HEK293 (cell line): ENCODE data around the gene ETV6.

Source experiments
- CTCF ChIA-PET: fragments of 350-600 bp; formaldehyde crosslinking; extraction: SDS; loops from one replicate; lab custom pipeline; 2021; ENCODE audit warnings: antibody characterized with exemption; lab: Yijun Ruan, JAX
- POLR2A ChIA-PET: fragments of 300-600 bp; formaldehyde crosslinking; extraction: SDS; loops from one replicate; lab custom pipeline; 2020; ENCODE audit warnings: antibody characterized with exemption, inconsistent platforms; lab: Yijun Ruan, JAX
- H3K27ac ChIP-seq: fragments of 200-500 bp; sonication (Bioruptor generic); 2 replicates; pipeline ENCODE4 v1.5.1; 2014; ENCODE audit warnings: low read depth, low read length, control low read depth, inconsistent platforms; ENCODE audit errors: extremely low read depth
- H3K36me3 ChIP-seq, 2 experiments: fragments of 200-500 bp in 1 of 2; sonication (Bioruptor generic) in 1 of 2; 1 replicate in 1 of 2; 2 replicates in 1 of 2; pipeline ENCODE4 v1.5.1; 2014 to 2017; ENCODE audit warnings: inconsistent platforms in 2 of 2, low read length in 2 of 2; ENCODE audit not compliant: control insufficient read depth in 2 of 2, insufficient read depth in 1 of 2
- H3K4me1 ChIP-seq: fragments of 200-500 bp; sonication (Bioruptor generic); 2 replicates; pipeline ENCODE4 v1.5.1; 2014; ENCODE audit warnings: mild to moderate bottlenecking, low read length, inconsistent platforms; ENCODE audit not compliant: control insufficient read depth, insufficient read depth
- H3K4me3 ChIP-seq: 2 replicates; pipeline ENCODE4 v1.5.1; 2011; ENCODE audit warnings: low read depth, mild to moderate bottlenecking, control low read depth, low read length, moderate library complexity
- H3K9me3 ChIP-seq: fragments of 200-500 bp; sonication (Bioruptor generic); 2 replicates; pipeline ENCODE4 v1.5.1; 2014; ENCODE audit warnings: low read depth, low read length, inconsistent platforms; ENCODE audit not compliant: control insufficient read depth, insufficient read depth
- IKZF3 ChIP-seq: fragments of 450-650 bp; IDR thresholded peaks from 2 replicates; pipeline ENCODE4 v1.5.0; 2018; ENCODE audit warnings: missing biosample characterization, mild to moderate bottlenecking, missing genetic modification characterization, moderate library complexity
- KLF1 ChIP-seq: fragments of 450-650 bp; formaldehyde crosslinking; IDR thresholded peaks from 2 replicates; pipeline ENCODE4 v1.5.1; 2016; ENCODE audit warnings: missing biosample characterization, missing genetic modification characterization
- OVOL3 ChIP-seq: fragments of 450-650 bp; formaldehyde crosslinking; IDR thresholded peaks from 2 replicates; pipeline ENCODE4 v1.5.1; 2016; ENCODE audit warnings: missing biosample characterization, missing genetic modification characterization
- ZBTB20 ChIP-seq: fragments of 450-650 bp; formaldehyde crosslinking; IDR thresholded peaks from 2 replicates; pipeline ENCODE4 v1.5.1; 2016; ENCODE audit warnings: missing biosample characterization, missing genetic modification characterization
- ZEB2 ChIP-seq: fragments of 450-650 bp; formaldehyde crosslinking; IDR thresholded peaks from 2 replicates; pipeline ENCODE4 v1.5.1; 2016; ENCODE audit warnings: missing biosample characterization, missing genetic modification characterization
- ZIC2 ChIP-seq: fragments of 450-650 bp; formaldehyde crosslinking; IDR thresholded peaks from 2 replicates; pipeline ENCODE4 v1.5.1; 2016; ENCODE audit warnings: missing biosample characterization, missing genetic modification characterization
- ZNF133 ChIP-seq: fragments of 450-650 bp; formaldehyde crosslinking; IDR thresholded peaks from 2 replicates; pipeline ENCODE4 v1.5.1; 2016; ENCODE audit warnings: missing biosample characterization, missing genetic modification characterization
- ZNF140 ChIP-seq: fragments of 450-650 bp; formaldehyde crosslinking; IDR thresholded peaks from 2 replicates; pipeline ENCODE4 v1.5.1; 2016; ENCODE audit warnings: missing biosample characterization, missing genetic modification characterization
- ZNF16 ChIP-seq: fragments of 450-650 bp; formaldehyde crosslinking; IDR thresholded peaks from 2 replicates; pipeline ENCODE4 v1.5.1; 2016; ENCODE audit warnings: low read depth, missing biosample characterization, missing genetic modification characterization
- ZNF169 ChIP-seq: fragments of 450-650 bp; formaldehyde crosslinking; IDR thresholded peaks from 2 replicates; pipeline ENCODE4 v1.5.1; 2016; ENCODE audit warnings: missing biosample characterization, missing genetic modification characterization
- ZNF184 ChIP-seq: fragments of 450-650 bp; IDR thresholded peaks from 2 replicates; pipeline ENCODE4 v1.5.1; 2018; ENCODE audit warnings: missing biosample characterization, mild to moderate bottlenecking, missing genetic modification characterization
- ZNF24 ChIP-seq: fragments of 450-650 bp; formaldehyde crosslinking; IDR thresholded peaks from 2 replicates; pipeline ENCODE4 v1.5.1; 2016; ENCODE audit warnings: missing biosample characterization, missing genetic modification characterization
- ZNF416 ChIP-seq: fragments of 450-650 bp; formaldehyde crosslinking; IDR thresholded peaks from 2 replicates; pipeline ENCODE4 v1.5.1; 2016; ENCODE audit warnings: missing biosample characterization, missing genetic modification characterization
- ZNF501 ChIP-seq: fragments of 450-650 bp; formaldehyde crosslinking; IDR thresholded peaks from 2 replicates; pipeline ENCODE4 v1.5.1; 2016; ENCODE audit warnings: missing biosample characterization, missing genetic modification characterization
- ZNF514 ChIP-seq: fragments of 450-650 bp; formaldehyde crosslinking; IDR thresholded peaks from 2 replicates; pipeline ENCODE4 v1.5.1; 2016; ENCODE audit warnings: missing biosample characterization, missing genetic modification characterization
- ZNF549 ChIP-seq: fragments of 450-650 bp; IDR thresholded peaks from 2 replicates; pipeline ENCODE4 v1.5.1; 2018; ENCODE audit warnings: missing biosample characterization, missing genetic modification characterization, mild to moderate bottlenecking, inconsistent platforms, moderate library complexity
- ZNF558 ChIP-seq: fragments of 450-650 bp; formaldehyde crosslinking; IDR thresholded peaks from 2 replicates; pipeline ENCODE4 v1.5.1; 2016; ENCODE audit warnings: missing biosample characterization, missing genetic modification characterization
- ZNF596 ChIP-seq: fragments of 450-650 bp; IDR thresholded peaks from 2 replicates; pipeline ENCODE4 v1.5.0; 2018; ENCODE audit warnings: missing biosample characterization, mild to moderate bottlenecking, missing genetic modification characterization, moderate library complexity
- ZNF623 ChIP-seq: fragments of 450-650 bp; formaldehyde crosslinking; IDR thresholded peaks from 2 replicates; pipeline ENCODE4 v1.5.1; 2016; ENCODE audit warnings: missing biosample characterization, missing genetic modification characterization
- ZNF658 ChIP-seq: fragments of 450-650 bp; formaldehyde crosslinking; IDR thresholded peaks from 2 replicates; pipeline ENCODE4; 2016; ENCODE audit warnings: missing biosample characterization, missing genetic modification characterization
- ZNF707 ChIP-seq: fragments of 450-650 bp; formaldehyde crosslinking; IDR thresholded peaks from 2 replicates; pipeline ENCODE4 v1.5.1; 2016; ENCODE audit warnings: missing biosample characterization, missing genetic modification characterization
- ZNF768 ChIP-seq: fragments of 450-650 bp; formaldehyde crosslinking; IDR thresholded peaks from 2 replicates; pipeline ENCODE4 v1.5.1; 2018; ENCODE audit warnings: missing biosample characterization, mild to moderate bottlenecking, missing genetic modification characterization
- ZNF777 ChIP-seq: fragments of 450-650 bp; formaldehyde crosslinking; IDR thresholded peaks from 2 replicates; pipeline ENCODE4 v1.5.1; 2017; ENCODE audit warnings: missing biosample characterization, missing genetic modification characterization, borderline replicate concordance
- ZSCAN23 ChIP-seq: fragments of 450-650 bp; formaldehyde crosslinking; IDR thresholded peaks from 2 replicates; pipeline ENCODE4 v1.5.1; 2016; ENCODE audit warnings: missing biosample characterization, missing genetic modification characterization
- TF ChIP-seq, protein P1 (sequence below): fragments of 450-650 bp; formaldehyde crosslinking; IDR thresholded peaks from 2 replicates; pipeline ENCODE4 v1.5.1; 2016; ENCODE audit warnings: missing biosample characterization, missing genetic modification characterization, low read depth
- TF ChIP-seq, protein P2 (sequence below): sonication (generic); formaldehyde crosslinking; IDR thresholded peaks from 2 replicates; pipeline ENCODE4 v1.8.1; 2022; ENCODE audit warnings: mild to moderate bottlenecking, moderate library complexity, missing genetic modification reagents
- TF ChIP-seq, protein P3 (sequence below): fragments of 450-650 bp; formaldehyde crosslinking; IDR thresholded peaks from 2 replicates; pipeline ENCODE4 v1.5.1; 2016; ENCODE audit warnings: missing biosample characterization, missing genetic modification characterization, borderline replicate concordance

ETV6 gene

DNA sequence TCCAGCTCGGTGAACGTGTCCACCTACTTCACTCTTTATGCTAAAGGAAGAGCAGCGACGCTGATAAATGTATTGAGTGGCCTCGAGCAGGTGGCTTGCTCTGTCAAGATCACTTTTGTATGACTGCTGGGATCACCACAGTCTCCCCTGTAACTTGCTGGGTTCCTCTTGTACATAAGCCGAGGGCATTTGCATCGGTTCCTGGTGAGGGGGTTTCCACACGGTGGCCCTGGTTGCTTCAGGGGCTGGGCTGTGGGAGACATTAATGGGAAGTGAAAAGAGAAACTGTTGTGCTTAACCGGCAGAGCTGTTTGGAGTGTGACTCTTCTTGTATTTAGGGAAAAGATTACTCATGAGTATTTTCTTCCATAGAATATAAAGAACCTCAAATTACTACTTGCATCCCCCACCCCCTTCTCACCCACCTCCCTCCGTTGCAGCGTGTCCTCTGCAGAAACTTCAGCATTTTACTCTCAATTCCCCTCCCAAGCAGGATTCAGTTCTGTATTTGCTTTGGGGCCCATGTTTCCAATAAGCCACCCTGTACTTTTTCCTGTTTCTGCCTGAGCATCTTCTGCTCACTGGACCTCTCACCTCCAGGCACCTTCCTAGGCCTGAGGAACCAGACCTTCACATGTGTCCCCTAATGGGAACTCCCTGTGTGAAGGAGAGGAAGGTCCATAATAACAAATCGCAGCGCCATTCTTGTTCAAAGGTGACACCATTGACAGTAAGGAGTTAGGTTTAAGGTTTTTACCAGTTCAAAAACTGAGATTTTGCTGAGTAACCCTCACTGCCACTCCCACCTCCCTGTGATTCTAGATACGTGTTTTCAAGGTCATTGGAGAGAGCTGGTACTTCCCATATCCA is 187.0 kb downstream of the ETV6 start:
- TF ChIP-seq ZNF140 (no peak), KLF1 (tag by site-specific recombination) (no peak), IKZF3 (tag by site-specific recombination) (no peak), ZSCAN23 (tag by site-specific recombination) (no peak), ZEB2 (no peak), ZNF768 (tag by site-specific recombination) (no peak), ZNF416 (no peak), ZNF623 (no peak), ZNF133 (tag by site-specific recombination) (no peak), ZNF596 (tag by site-specific recombination) (no peak), ZNF169 (tag by site-specific recombination) (no peak)
- TF ChIP-seq, protein P1, sequence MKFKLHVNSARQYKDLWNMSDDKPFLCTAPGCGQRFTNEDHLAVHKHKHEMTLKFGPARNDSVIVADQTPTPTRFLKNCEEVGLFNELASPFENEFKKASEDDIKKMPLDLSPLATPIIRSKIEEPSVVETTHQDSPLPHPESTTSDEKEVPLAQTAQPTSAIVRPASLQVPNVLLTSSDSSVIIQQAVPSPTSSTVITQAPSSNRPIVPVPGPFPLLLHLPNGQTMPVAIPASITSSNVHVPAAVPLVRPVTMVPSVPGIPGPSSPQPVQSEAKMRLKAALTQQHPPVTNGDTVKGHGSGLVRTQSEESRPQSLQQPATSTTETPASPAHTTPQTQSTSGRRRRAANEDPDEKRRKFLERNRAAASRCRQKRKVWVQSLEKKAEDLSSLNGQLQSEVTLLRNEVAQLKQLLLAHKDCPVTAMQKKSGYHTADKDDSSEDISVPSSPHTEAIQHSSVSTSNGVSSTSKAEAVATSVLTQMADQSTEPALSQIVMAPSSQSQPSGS (tag by site-specific recombination) = no peak
- H3K4me1 ChIP-seq = peaks cover 7% of the 10 kb centered on the region; the same call in 1 of the 2 replicates
- H3K4me3 ChIP-seq = no peak overlapping the region
- ChIA-PET CTCF (no interaction called here), POLR2A (no interaction called here)
- H3K9me3 ChIP-seq = no peaks in the 10 kb centered on the region
- H3K36me3 ChIP-seq = no peaks in the 10 kb centered on the region
- no peak overlapping the region for H3K27ac ChIP-seq

DNA sequence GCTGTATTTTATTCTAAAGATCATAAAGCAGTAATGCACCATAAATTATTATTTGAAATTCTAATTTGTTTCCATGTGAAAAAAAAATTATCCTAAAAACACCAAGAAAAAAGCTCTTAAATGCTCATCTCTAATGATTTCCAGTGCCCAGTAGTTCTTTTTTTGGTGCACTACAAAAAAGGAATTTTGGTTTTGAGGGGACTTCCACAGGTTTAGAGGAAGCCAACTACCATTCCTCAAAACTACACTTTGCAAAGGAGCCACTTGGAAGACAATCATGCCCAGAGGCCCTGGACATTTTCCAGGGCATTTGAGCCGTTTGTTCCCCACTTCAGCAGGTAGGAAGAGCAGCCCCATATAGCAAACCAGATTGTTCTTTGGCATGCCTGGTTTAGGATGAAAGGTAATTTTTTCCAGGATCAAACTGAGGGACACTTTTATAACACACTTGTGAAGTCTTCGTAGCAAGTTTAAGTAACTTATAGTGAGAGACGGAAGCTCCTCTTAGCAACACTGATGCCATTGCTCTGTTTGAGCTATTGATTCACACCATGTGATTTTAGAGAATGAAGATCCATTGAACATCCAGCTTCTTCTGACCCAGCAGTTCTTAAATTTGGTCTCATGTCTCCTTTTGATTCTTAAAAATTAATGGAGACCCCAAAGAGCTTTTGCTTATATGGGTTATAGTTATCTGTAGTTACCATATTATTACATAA is 187.9 kb downstream of the ETV6 start:
- H3K9me3 ChIP-seq = no peaks in the 10 kb centered on the region
- ChIA-PET POLR2A (no interaction called here), CTCF (no interaction called here)
- H3K4me1 ChIP-seq = peaks cover 7% of the 10 kb centered on the region; the same call in 1 of the 2 replicates
- no peak overlapping the region for H3K27ac ChIP-seq
- no peak for TF ChIP-seq ZNF24 (tag by site-specific recombination)
- TF ChIP-seq ZNF768 (tag by site-specific recombination) = no peak
- no peak for TF ChIP-seq ZNF558
- TF ChIP-seq, protein P2, sequence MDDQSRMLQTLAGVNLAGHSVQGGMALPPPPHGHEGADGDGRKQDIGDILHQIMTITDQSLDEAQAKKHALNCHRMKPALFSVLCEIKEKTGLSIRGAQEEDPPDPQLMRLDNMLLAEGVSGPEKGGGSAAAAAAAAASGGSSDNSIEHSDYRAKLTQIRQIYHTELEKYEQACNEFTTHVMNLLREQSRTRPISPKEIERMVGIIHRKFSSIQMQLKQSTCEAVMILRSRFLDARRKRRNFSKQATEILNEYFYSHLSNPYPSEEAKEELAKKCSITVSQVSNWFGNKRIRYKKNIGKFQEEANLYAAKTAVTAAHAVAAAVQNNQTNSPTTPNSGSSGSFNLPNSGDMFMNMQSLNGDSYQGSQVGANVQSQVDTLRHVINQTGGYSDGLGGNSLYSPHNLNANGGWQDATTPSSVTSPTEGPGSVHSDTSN (CRISPR knock-in tag) = no peak
- no peak for TF ChIP-seq ZBTB20 (tag by site-specific recombination)
- no peak for TF ChIP-seq ZIC2
- TF ChIP-seq ZNF707 = no peak
- TF ChIP-seq ZNF16 = no peak
- TF ChIP-seq OVOL3 = no peak
- H3K36me3 ChIP-seq = no peaks in the 10 kb centered on the region
- no peak overlapping the region for H3K4me3 ChIP-seq

DNA sequence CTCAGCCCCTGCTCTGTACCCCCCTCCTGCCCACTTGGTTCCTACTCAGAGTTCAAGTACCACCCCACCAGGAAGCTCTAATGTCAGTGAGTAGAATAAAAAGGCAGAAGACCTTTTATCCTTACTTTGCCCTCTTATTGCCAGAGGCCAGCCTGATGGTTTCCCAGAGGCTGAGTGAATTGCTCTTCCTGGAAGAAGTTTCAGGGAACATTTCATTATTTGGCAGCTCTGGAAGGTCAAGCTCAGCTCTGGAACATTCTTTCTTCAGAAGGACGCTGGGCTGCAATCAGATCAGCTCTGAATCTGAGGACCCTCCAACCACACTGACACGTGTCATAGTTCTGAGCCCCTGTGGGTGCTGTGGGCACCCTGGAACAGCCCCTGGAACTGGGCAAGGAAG is 188.9 kb downstream of the ETV6 start:
- ChIA-PET POLR2A (no interaction called here), CTCF (no interaction called here)
- Histone ChIP-seq H3K4me1 (peaks cover 7% of the 10 kb centered on the region; the same call in 1 of the 2 replicates), H3K9me3 (no peaks in the 10 kb centered on the region), H3K27ac (no peak overlapping the region), H3K36me3 (peaks cover 0 to 4% of the 10 kb centered on the region in 2 experiments; a peak in 1 of 3 replicates), H3K4me3 (no peak overlapping the region)
- TF ChIP-seq ZNF777 (tag by site-specific recombination) (no peak), ZNF549 (tag by site-specific recombination) (no peak), ZNF501 (tag by site-specific recombination) (no peak), ZNF514 (tag by site-specific recombination) (no peak), ZNF658 (tag by site-specific recombination) (no peak), ZNF184 (tag by site-specific recombination) (no peak)
- TF ChIP-seq, protein P3, sequence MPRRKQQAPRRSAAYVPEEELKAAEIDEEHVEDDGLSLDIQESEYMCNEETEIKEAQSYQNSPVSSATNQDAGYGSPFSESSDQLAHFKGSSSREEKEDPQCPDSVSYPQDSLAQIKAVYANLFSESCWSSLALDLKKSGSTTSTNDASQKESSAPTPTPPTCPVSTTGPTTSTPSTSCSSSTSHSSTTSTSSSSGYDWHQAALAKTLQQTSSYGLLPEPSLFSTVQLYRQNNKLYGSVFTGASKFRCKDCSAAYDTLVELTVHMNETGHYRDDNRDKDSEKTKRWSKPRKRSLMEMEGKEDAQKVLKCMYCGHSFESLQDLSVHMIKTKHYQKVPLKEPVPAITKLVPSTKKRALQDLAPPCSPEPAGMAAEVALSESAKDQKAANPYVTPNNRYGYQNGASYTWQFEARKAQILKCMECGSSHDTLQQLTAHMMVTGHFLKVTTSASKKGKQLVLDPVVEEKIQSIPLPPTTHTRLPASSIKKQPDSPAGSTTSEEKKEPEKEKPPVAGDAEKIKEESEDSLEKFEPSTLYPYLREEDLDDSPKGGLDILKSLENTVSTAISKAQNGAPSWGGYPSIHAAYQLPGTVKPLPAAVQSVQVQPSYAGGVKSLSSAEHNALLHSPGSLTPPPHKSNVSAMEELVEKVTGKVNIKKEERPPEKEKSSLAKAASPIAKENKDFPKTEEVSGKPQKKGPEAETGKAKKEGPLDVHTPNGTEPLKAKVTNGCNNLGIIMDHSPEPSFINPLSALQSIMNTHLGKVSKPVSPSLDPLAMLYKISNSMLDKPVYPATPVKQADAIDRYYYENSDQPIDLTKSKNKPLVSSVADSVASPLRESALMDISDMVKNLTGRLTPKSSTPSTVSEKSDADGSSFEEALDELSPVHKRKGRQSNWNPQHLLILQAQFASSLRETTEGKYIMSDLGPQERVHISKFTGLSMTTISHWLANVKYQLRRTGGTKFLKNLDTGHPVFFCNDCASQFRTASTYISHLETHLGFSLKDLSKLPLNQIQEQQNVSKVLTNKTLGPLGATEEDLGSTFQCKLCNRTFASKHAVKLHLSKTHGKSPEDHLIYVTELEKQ (tag by site-specific recombination) = no peak
